NCI-H187 treated with DMSO at 0.1 percent for 48 hours (cell line): Measurements from ENCODE around the gene CCNYL1.
"Not testable (repeated sequence)": the region's sequence is repeated elsewhere in the genome, so short reads cannot be mapped to it uniquely, and the experiment has no call there.

Source experiments
- DNase-seq: peaks from one replicate; lab custom pipeline; 2025; lab: John Stamatoyannopoulos, UW

CCNYL1 gene

GRCh38 chr2:207734636-207735512 is 23.4 kb downstream of the CCNYL1 start:
- DNase-seq = no peak

DNA sequence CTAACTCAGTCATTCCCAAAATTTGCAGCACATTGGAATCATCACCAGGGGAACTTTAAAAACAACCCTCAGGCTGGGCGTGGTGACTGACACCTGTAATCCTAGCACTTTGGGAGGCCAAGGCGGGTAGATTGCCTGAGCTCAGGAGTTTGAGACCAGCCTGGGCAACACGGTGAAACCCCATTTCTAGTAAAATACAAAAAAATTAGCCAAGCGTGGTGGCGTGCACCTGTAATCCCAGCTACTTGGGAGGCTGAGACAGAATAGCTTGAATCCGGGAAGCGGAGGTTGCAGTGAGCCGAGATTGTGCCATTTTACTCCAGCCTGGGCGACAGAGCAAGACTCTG is 24.0 kb downstream of the CCNYL1 start:
- not testable (repeated sequence) for DNase-seq

GRCh38 chr2:207743514-207743913 is 32.1 kb downstream of the CCNYL1 start:
- DNase-seq = no peak

GRCh38 chr2:207744050-207744449 is 32.6 kb downstream of the CCNYL1 start:
- no peak for DNase-seq

DNA sequence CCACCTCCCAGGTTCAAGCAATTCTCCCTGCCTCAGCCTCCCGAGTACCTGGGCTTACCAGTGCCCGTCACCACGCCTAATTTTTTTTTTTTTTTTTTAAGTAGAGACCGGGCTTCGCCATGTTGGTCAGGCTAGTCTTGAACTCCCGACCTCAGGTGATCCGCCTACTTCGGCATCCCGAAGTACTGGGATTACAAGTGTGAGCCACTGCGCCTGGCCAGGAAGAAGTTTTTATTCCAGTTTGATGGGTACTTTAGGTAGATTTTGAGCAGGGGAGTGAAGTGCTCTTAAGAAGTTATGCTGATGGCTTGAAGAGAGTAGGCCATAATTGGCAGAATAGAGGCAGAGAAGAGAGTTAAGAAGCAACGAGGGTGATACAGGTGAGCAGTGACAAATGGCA is 33.0 kb downstream of the CCNYL1 start:
- no peak for DNase-seq

- no peak for DNase-seq
These were observed 34.7 kb downstream of the CCNYL1 start for GRCh38 chr2:207746131-207746530.

DNA sequence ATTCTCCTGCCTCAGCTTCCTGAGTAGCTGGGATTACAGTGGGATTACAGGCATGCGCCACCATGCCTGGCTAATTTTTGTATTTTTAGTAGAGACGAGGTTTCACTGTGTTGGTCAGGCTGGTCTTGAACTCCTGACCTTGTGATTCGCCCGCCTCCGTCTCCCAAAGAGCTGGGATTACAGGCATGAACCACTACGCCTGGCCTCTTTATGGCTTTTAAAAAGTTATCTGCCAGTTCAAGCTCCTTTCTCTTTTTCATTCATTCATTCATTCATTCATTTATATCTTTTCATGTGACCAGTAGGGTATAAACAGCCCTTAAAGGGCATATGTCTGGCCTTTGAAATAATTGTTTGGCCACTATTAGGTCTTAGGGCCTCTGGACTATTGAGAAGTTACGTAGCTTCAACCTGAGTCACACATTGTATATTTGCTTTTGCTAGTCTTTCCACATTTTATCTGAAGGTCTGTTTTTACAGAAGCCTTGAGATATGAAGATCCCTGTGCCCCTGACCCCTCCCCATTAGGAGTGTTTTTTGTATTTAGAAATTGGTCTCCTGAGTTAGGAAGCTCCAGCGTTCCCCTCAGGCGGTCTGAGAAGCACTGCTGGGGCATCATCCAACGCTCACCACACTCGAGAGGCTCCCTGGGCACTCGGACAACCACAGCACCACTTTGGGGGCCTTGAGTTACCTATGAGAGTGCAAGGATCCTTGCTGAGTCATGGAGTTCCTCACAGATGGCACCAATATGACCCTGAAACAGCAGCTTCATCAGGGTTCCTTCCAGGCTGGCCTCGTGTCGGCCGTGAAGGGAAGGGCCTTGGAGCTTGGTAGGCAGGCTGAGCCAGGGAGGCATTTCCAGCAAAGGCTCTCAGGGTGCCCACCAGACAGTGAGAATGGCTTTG is 36.5 kb downstream of the CCNYL1 start:
- DNase-seq = no peak

GRCh38 chr2:207748993-207749392 is 37.6 kb downstream of the CCNYL1 start:
- DNase-seq = no peak

DNA sequence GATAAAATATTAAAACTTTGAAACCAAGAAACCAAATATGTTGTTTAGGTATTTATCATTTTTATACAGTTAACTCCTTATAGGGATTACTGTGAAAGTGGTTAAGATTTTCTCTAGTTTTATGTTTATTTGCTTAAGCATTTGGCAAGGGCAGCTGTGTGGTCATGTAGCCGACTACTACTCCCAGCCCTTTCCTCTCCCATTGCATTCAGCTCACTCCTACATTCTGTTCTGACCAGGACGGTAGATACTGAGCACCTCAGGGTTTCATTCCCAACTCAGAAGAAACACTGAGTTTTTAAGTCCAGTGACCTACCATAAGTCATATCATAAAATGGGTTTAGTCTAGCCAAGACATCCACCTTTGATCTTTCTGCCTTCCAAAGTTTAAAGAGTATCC is 38.4 kb downstream of the CCNYL1 start:
- no peak for DNase-seq

DNA sequence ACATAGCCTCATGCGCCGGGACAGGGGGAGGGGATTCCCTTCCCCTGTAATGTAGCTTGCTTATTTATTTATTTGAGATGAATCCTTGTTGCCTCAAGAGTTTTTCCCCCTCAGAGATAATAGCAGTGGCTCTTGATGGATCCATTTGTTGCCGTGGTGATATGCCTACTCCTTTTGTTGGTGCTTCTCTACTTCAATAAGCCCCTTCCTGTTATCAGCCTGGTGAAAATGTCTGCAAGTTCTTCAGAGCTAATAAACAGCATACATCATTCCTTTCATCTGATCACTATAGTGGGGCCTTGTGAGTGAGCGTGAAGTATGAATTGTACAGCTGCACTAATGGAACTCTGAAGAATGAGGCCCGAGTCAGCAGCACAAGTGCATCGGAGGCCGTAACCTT is 38.9 kb downstream of the CCNYL1 start:
- DNase-seq = no peak

DNA sequence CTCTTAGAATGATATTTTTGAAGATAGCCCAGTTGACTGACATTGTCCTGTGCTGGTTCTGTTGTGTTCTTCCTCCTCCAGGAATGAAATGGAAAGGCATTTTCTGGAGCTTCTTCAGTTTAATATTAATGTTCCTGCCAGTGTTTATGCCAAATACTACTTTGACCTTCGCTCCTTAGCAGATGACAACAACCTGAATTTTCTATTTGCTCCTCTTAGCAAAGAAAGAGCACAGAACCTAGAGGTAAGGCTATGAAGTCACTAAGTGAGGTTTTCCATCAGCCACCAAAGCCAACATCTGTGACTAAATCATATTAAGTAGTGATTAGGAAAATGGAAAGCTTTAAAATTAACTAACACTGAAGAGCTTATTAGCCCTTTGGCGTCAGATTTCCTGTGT is 39.4 kb downstream of the CCNYL1 start:
- DNase-seq = no peak

DNA sequence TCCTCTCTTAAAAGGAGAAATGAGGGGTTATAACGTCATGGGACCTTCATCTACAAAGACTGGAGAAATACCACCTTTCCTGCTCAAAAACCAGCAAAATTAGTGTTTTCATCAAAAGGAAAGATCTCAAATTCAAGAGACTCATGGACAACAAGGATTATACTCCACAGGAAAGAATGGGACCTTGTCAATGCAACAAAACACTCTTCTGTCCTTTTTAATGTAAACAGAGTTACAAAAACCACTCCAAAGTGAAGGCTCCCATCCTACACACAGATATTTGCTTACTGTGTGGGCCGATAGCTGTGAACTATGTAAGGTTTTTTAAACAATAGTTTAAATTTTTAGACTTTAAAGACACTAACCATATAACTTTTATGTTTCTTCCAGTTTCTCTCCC is 42.2 kb downstream of the CCNYL1 start:
- not testable (repeated sequence) for DNase-seq

GRCh38 chr2:207754498-207755383 is 43.3 kb downstream of the CCNYL1 start:
- DNase-seq = no peak

DNA sequence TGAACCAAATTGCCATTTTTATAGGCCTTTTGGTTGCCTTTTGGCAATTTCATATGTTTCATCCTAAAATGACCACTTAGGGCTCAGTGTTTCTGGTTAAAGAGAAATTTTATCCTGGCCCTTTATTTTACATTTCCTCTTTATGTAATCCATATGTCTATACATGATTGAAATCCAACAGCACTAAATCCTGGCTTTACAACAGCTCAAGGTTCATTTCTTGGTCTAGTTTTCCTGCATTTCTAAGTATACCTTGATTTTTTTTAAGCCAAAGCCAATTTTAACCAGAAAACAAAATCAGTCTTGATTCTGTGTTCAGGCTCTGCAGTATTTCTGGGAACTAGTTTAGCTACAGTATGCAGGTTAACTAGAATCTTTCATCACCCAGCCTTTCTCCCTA is 46.6 kb downstream of the CCNYL1 start:
- DNase-seq = no peak

GRCh38 chr2:207759890-207760289 is 48.5 kb downstream of the CCNYL1 start:
- DNase-seq = no peak

DNA sequence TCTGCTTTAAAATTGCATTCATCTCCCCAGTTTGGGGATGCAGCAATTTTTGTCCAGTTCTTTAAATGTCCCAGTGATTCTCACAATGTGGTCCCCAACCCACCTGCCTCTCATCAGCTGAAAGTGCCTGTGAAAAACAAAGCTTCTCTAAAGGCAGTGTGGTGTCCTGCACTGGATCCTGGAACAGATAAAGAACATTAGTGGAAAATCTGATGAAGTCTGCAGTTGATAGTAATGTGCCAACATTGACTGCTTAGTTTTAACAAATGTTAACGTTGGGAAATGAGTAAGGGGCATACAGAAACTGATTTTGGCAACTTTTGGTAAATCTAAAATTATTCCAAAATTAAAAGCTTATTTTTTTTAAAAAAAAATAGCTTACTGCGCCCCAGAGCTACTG is 49.0 kb downstream of the CCNYL1 start:
- no peak for DNase-seq

DNA sequence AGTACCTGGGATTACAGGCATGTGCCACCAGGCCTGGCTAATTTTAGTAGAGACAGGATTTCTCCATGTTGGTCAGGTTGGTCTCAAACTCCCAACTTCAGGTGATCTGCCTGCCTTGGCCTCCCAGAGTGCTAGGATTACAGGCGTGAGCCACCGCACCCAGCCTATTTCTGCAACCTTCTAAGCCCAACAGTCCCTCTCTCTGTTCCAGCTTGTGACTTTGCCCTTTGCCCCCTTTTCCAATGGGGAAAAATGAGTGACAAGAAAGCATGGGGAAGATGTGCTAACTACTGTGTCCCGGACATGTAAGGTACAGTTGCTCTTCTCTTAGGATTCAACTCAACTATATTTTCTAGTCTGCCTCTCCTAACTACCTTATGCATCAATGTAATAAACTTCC is 50.0 kb downstream of the CCNYL1 start:
- DNase-seq = not testable (repeated sequence)

- no peak for DNase-seq
These were observed 50.7 kb downstream of the CCNYL1 start for GRCh38 chr2:207762146-207762545.

DNA sequence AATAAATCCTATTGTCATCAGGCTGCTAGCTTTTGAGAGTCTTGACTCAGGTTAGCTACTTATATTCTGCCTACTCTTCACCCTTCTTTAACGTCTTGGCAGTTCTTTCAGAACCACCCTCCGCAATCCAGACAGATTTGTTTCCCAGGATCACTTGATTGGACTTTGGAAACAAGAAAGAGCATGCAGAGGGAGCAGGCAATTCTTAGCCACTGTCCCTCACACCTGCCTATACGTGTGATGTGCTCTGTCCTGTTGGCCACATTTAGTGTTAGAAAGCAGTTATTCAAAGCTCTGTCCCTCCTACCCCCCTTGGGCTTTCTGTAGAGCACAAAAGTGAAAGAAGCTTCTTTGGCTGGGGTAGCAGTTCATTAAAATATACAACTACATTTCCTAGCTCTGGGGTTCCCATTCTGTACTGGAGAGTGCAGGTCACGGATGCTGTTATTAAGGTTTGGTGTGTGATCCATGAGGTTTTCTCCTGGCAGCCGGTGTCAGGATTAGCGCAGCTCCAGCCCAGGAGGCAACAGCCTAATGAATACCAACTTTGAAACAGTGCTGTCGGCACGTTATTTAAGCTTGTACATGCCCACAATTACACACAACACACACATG is 52.0 kb downstream of the CCNYL1 start:
- DNase-seq = no peak

DNA sequence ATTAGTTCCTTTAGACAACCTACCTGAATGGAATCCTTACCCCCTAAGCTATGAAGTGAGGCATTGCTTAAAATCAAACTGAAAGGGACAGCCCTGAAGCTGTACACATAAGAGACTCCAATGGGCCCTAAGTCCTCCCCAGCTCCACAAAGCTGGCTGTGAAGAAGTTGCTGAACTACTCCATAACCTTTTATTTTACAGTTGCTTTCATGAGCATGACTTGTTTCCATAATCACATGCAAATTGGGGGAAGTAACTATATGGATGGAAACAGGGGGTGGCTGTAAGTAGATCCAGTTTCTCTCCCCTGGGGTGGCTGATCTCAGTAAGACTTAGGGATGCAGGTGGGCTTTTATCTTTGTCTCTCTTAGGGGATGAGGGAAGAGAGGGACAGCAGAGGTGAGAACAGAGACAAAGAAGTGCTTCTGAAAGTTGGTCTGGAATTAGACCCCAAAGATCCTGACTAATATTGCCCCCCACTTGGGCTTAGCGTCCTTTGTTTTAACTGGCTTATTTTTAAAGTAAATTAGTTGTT is 52.7 kb downstream of the CCNYL1 start:
- DNase-seq = no peak

DNA sequence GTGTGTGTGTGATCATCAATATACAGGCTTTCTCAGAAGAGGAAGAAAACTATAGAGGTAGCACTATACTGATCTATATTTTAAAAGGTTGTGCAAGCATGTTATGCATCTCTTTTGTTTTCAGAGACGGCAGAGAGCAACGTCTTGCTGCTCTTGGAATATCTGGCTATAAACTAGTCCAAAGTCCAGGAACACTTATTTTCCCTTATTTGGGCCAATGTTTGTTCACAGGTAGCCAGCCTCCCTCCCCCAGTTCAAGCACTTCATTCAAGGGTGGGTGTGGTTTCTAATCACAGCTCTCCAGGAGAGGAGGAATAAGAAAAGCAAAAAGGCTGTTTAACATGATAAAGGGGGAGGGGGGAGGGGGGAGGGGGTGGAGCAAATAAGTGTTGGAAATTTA is 54.1 kb downstream of the CCNYL1 start:
- peak; percentile 32 for DNase-seq
